Measurements from ENCODE around the gene CTIF. TPM values are rescaled to one million over a fixed set of nuclear protein-coding genes. Genes with fewer than 3 reads are reported as not detected.

Gene CTIF
- total and polyA plus RNA-seq, 2 donors, result 1.7 to 11.3 TPM

DNA sequence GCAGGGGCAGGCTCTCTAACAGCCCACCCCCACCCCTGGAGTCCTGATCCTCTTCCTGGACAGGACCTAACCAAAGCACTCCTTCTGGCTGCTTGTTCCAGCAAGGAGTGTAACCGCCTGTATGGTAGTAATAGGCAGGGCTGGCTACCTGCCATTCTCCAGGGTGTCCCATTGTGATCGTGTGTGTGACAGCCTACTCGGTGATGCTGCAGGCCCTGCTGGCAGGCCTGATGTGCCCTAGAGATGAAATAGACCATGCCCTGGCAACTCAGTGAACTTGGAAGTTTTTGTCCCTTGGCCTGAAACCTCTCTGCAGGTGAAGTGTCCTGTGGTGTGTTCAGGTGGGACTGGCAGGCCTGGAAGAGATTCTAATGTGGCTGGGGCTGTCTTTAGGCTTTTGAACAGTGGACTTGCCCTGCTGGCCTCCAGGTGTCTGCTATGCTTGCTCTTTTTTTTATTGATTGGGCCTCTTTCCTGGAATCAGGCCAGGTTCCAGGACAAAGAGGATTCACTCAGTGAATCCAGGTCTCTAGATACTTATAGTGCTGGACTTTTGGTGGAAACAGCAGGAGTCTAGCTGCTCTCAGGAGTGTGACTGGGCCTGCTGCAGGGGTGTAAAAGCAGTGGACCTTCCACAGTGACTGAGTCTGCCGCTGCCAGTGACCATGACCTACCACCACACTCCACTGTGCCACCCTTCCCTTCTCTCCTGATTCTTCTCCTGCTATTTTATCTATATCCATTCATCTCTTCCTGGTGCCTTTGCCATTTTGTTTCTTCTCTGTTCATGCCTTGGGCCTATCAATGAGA, 132.1 kb downstream of the CTIF start:
- Histone ChIP-seq H3K36me3 (ENCODE audit: control insufficient read depth in 2 of 2, insufficient read depth in 2 of 2, low read length in 1 of 2) (no peaks in the 10 kb centered on the region), H3K27ac (ENCODE audit: low read depth in 1 of 2, low read length in 1 of 2) (no peak overlapping the region), H3K4me3 (ENCODE audit: low read length in 2 of 2) (no peak overlapping the region), H3K4me1 (ENCODE audit: control insufficient read depth in 2 of 2, insufficient read depth in 2 of 2, low read length in 2 of 2) (peaks cover 12 to 30% of the 10 kb centered on the region in 2 donors), H3K27me3 (ENCODE audit: control insufficient read depth in 2 of 2, insufficient read depth in 1 of 2, low read length in 1 of 2) (no peaks in the 10 kb centered on the region), H3K9me3 (ENCODE audit: control insufficient read depth in 2 of 2, insufficient read depth in 1 of 2, low read length in 1 of 2) (peaks cover 1 to 8% of the 10 kb centered on the region in 2 donors)
- WGBS, result 98% methylated on average over 4 of the region's 4 CpGs
- DNase-seq (ENCODE audit: low read depth in 6 of 9, low spot score in 9 of 9), result no peak

DNA sequence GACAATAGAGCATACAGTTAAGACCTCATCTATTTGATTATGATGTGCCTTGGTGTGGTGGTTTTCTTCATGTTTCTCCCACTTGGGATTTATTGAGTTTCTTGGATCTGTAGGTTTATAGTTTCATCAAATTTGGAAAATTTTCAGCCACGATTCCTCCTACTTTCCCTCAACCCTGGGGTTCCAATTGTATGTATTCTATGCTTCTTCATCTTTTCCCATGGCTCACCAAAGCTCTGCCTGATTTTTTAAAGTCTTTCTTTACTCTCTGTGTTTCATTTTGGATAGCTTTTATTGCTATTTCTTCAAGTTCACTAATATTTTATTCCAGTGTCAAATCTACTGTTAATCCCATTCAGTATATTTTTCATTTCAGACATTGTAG, 132.7 kb downstream of the CTIF start:
- WGBS, result 100% methylated on average over 1 of the region's 1 CpG
- Histone ChIP-seq H3K4me1 (ENCODE audit: control insufficient read depth in 2 of 2, insufficient read depth in 2 of 2, low read length in 2 of 2) (peaks cover 12 to 30% of the 10 kb centered on the region in 2 donors), H3K9me3 (ENCODE audit: control insufficient read depth in 2 of 2, insufficient read depth in 1 of 2, low read length in 1 of 2) (peaks cover 1 to 8% of the 10 kb centered on the region in 2 donors), H3K36me3 (ENCODE audit: control insufficient read depth in 2 of 2, insufficient read depth in 2 of 2, low read length in 1 of 2) (no peaks in the 10 kb centered on the region), H3K27me3 (ENCODE audit: control insufficient read depth in 2 of 2, insufficient read depth in 1 of 2, low read length in 1 of 2) (no peaks in the 10 kb centered on the region), H3K4me3 (ENCODE audit: low read length in 2 of 2) (no peak overlapping the region), H3K27ac (ENCODE audit: low read depth in 1 of 2, low read length in 1 of 2) (no peak overlapping the region)
- DNase-seq (ENCODE audit: low read depth in 6 of 9, low spot score in 9 of 9), result no peak

DNA sequence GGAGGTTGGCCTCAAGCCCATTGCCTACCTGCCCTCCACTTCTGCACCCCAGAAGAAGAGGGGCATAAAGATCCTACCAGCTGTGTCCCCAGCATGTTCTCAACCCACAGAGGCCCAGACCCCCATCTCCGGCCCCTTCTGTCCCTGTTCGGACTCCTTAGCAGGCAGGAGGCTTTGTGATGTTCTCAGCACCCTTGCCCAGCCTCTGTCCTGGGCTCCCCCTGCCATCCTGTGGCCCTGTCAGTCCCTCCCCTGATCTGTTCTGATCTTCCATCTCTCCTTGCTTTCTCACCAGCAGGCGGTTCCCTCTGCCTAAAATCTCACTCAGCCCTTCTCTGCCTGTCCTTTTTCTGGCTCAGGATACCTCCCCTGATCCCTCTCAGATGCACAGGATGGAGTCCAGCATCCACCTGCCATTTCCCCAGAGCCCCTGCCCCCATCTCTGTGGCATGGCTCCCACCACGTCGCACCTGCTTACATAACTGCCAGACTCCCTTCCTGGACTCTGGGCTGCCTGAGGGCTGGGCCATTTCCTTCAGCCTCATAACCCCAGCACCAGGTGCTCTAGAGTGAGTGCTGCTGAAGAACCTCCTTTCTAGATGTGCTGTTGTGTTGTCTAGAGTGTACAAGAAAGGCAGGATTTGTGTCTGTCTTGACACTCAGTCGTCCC, 134.0 kb downstream of the CTIF start:
- Histone ChIP-seq H3K36me3 (ENCODE audit: control insufficient read depth in 2 of 2, insufficient read depth in 2 of 2, low read length in 1 of 2) (no peaks in the 10 kb centered on the region), H3K27ac (ENCODE audit: low read depth in 1 of 2, low read length in 1 of 2) (peak overlapping the region in 1 of 2 donors; percentile 50), H3K27me3 (ENCODE audit: control insufficient read depth in 2 of 2, insufficient read depth in 1 of 2, low read length in 1 of 2) (no peaks in the 10 kb centered on the region), H3K4me1 (ENCODE audit: control insufficient read depth in 2 of 2, insufficient read depth in 2 of 2, low read length in 2 of 2) (peaks cover 12 to 31% of the 10 kb centered on the region in 2 donors), H3K9me3 (ENCODE audit: control insufficient read depth in 2 of 2, insufficient read depth in 1 of 2, low read length in 1 of 2) (peaks cover 1 to 8% of the 10 kb centered on the region in 2 donors), H3K4me3 (ENCODE audit: low read length in 2 of 2) (no peak overlapping the region)
- WGBS, result 55% methylated on average over 6 of the region's 6 CpGs
- DNase-seq (ENCODE audit: low read depth in 6 of 9, low spot score in 9 of 9), result peak in 5 of 9 donors; percentile 34 to 78 (median 48)

DNA sequence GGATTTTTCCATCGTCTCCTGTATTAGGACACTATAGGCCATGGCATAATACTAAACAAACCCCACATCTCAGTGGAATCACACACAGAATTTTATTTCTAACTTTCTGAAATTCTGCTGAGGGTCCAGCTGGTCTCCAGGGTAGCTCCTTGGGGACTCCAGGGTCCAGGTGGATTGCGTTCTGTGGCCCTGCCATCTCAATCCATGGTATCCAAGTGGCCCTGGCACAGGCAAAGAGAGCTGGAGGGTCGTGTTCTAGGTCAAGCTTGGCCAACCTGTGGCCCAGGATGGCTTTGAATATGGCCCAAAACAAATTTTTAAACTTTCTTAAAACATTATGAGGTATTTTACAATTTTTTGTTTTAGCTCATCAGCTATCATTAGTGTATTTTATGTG, 134.6 kb downstream of the CTIF start:
- H3K4me3 ChIP-seq (ENCODE audit: low read length in 2 of 2), result no peak overlapping the region
- H3K9me3 ChIP-seq (ENCODE audit: control insufficient read depth in 2 of 2, insufficient read depth in 1 of 2, low read length in 1 of 2), result peaks cover 1 to 8% of the 10 kb centered on the region in 2 donors
- 84% methylated on average over 3 of the region's 3 CpGs for WGBS
- H3K27ac ChIP-seq (ENCODE audit: low read depth in 1 of 2, low read length in 1 of 2), result peak overlapping the region in 1 of 2 donors; percentile 50
- no peak for DNase-seq (ENCODE audit: low read depth in 6 of 9, low spot score in 9 of 9)
- peaks cover 12 to 31% of the 10 kb centered on the region in 2 donors for H3K4me1 ChIP-seq (ENCODE audit: control insufficient read depth in 2 of 2, insufficient read depth in 2 of 2, low read length in 2 of 2)
- no peaks in the 10 kb centered on the region for H3K36me3 ChIP-seq (ENCODE audit: control insufficient read depth in 2 of 2, insufficient read depth in 2 of 2, low read length in 1 of 2)
- no peaks in the 10 kb centered on the region for H3K27me3 ChIP-seq (ENCODE audit: control insufficient read depth in 2 of 2, insufficient read depth in 1 of 2, low read length in 1 of 2)

DNA sequence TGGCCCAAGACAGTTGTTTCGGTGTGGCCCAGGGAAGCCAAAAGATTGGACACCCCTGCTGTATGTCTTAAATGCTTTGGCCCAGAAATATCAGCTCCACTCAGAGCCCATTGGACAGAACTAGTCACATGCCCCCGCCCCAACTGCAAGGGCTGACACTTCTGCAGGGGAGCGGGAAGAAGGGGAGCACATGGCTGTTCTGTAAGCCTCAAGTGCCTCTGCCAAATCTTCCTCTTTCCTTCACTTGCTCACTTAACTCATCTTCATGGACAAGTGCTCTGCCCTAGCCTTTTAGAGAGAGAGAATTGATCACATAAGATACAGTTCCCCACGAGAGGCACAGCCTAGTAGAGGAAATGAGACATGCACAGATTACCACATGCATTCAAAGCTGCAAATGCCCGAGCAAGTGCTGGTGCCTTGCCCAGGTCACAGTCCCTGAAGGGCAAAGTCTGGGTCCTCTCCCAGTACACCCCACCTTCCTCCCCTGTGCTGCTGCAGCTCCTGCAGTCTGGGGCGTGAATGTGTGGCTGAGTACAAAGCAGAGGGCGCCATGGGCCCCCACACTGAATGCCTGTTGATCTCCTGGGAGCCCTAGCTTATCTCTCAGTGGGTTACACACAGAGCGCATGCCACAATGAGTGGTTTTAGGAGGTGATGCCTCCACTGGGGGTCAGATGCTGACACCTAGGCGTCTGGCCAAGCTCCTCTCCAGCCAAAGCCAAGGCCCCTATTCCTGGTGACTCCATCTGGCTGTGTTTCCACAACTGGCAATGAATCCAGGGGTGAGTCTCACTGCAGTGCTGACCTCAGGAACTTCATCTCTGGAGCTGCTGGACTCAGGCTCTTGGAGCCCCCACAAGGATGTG, 135.3 kb downstream of the CTIF start:
- H3K4me3 ChIP-seq (ENCODE audit: low read length in 2 of 2), result no peak overlapping the region
- no peaks in the 10 kb centered on the region for H3K27me3 ChIP-seq (ENCODE audit: control insufficient read depth in 2 of 2, insufficient read depth in 1 of 2, low read length in 1 of 2)
- H3K27ac ChIP-seq (ENCODE audit: low read depth in 1 of 2, low read length in 1 of 2), result peak overlapping the region in 1 of 2 donors; percentile 47
- 76% methylated on average over 9 of the region's 9 CpGs for WGBS
- no peaks in the 10 kb centered on the region for H3K36me3 ChIP-seq (ENCODE audit: control insufficient read depth in 2 of 2, insufficient read depth in 2 of 2, low read length in 1 of 2)
- H3K4me1 ChIP-seq (ENCODE audit: control insufficient read depth in 2 of 2, insufficient read depth in 2 of 2, low read length in 2 of 2), result peaks cover 12 to 31% of the 10 kb centered on the region in 2 donors
- peak in 2 of 9 donors; percentile 32 to 49 for DNase-seq (ENCODE audit: low read depth in 6 of 9, low spot score in 9 of 9)
- H3K9me3 ChIP-seq (ENCODE audit: control insufficient read depth in 2 of 2, insufficient read depth in 1 of 2, low read length in 1 of 2), result peaks cover 1 to 8% of the 10 kb centered on the region in 2 donors

DNA sequence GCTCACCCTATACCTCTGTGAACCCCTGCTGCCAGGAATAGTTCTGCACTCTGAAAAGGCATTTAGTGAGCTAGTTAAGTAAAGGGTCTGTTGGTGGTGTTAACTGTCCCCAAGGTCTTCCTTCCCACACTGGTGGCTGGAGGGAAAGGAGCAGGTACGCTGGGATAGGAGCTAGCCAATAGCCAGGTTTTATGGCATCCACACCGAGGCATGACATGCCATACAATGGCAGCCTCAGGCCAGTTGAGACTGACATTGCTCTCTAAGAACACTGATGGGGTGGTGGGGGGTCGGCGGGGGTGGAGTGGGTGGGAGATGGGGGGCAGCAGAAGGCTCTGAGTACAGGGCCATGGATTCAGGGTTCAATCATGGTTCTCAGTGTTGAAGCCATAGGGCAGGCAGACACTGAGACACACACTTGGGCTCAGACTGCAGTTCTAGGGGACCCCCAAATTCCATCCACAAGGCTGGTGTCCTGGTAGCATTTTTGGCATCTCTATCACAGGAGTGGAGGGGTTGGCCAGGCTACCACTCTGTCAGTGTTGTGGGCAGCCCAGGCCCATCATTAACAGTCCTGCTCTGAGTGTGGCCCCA, 136.0 kb downstream of the CTIF start:
- WGBS, result 97% methylated on average over 4 of the region's 4 CpGs
- Histone ChIP-seq H3K36me3 (ENCODE audit: control insufficient read depth in 2 of 2, insufficient read depth in 2 of 2, low read length in 1 of 2) (no peaks in the 10 kb centered on the region), H3K27ac (ENCODE audit: low read depth in 1 of 2, low read length in 1 of 2) (no peak overlapping the region), H3K9me3 (ENCODE audit: control insufficient read depth in 2 of 2, insufficient read depth in 1 of 2, low read length in 1 of 2) (peaks cover 1 to 8% of the 10 kb centered on the region in 2 donors), H3K27me3 (ENCODE audit: control insufficient read depth in 2 of 2, insufficient read depth in 1 of 2, low read length in 1 of 2) (no peaks in the 10 kb centered on the region), H3K4me3 (ENCODE audit: low read length in 2 of 2) (no peak overlapping the region), H3K4me1 (ENCODE audit: control insufficient read depth in 2 of 2, insufficient read depth in 2 of 2, low read length in 2 of 2) (peaks cover 12 to 31% of the 10 kb centered on the region in 2 donors)
- DNase-seq (ENCODE audit: low read depth in 6 of 9, low spot score in 9 of 9), result no peak

DNA sequence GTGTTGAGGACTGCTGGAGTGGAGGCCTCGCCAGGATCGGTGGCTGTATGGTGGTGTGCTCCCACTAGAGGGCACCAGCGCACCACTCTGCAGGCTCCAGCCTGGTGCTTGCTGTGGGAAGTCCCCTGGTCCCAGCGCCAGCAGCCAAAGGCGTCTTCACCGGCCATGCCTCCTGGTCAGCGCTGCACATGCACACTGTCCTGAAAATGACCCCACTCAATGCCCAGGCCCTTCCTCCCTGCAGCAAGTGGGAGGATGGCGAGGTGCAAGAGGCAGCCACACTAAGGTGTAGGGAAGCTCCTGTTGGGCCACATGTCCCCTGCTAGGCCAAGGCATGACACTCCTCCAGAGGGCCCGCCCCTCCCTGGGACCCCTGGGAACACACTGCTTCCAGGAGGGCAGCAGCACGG, 136.5 kb downstream of the CTIF start:
- Histone ChIP-seq H3K9me3 (ENCODE audit: control insufficient read depth in 2 of 2, insufficient read depth in 1 of 2, low read length in 1 of 2) (peaks cover 1 to 8% of the 10 kb centered on the region in 2 donors), H3K27me3 (ENCODE audit: control insufficient read depth in 2 of 2, insufficient read depth in 1 of 2, low read length in 1 of 2) (no peaks in the 10 kb centered on the region), H3K4me3 (ENCODE audit: low read length in 2 of 2) (no peak overlapping the region), H3K27ac (ENCODE audit: low read depth in 1 of 2, low read length in 1 of 2) (no peak overlapping the region), H3K36me3 (ENCODE audit: control insufficient read depth in 2 of 2, insufficient read depth in 2 of 2, low read length in 1 of 2) (no peaks in the 10 kb centered on the region), H3K4me1 (ENCODE audit: control insufficient read depth in 2 of 2, insufficient read depth in 2 of 2, low read length in 2 of 2) (peaks cover 12 to 31% of the 10 kb centered on the region in 2 donors)
- peak; percentile 57 to 87 (median 76) for DNase-seq (ENCODE audit: low read depth in 6 of 9, low spot score in 9 of 9)
- WGBS, result 19% methylated on average over 10 of the region's 10 CpGs

DNA sequence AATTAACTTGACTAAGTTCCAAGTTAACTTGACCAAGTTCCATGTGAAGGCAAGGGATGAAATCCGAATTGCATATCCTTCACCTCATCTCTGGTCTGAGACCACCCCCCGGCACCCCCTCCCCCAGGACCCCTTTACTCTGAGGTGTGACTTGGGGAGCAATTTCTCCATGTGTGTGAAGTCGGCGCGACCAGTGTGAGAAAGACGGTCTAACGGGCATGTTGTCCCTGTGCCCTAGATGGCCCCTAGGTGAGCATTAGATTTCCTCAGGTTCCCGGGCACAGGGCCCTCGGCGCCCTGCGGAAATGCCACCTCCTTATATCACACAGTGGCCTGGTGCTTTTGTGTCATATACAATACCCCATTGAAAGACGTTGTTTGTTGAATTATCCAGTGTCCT, 137.1 kb downstream of the CTIF start:
- no peak for DNase-seq (ENCODE audit: low read depth in 6 of 9, low spot score in 9 of 9)
- no peaks in the 10 kb centered on the region for H3K27me3 ChIP-seq (ENCODE audit: control insufficient read depth in 2 of 2, insufficient read depth in 1 of 2, low read length in 1 of 2)
- no peak overlapping the region for H3K4me3 ChIP-seq (ENCODE audit: low read length in 2 of 2)
- H3K36me3 ChIP-seq (ENCODE audit: control insufficient read depth in 2 of 2, insufficient read depth in 2 of 2, low read length in 1 of 2), result no peaks in the 10 kb centered on the region
- peaks cover 12 to 31% of the 10 kb centered on the region in 2 donors for H3K4me1 ChIP-seq (ENCODE audit: control insufficient read depth in 2 of 2, insufficient read depth in 2 of 2, low read length in 2 of 2)
- no peak overlapping the region for H3K27ac ChIP-seq (ENCODE audit: low read depth in 1 of 2, low read length in 1 of 2)
- 96% methylated on average over 12 of the region's 12 CpGs for WGBS
- peaks cover 1 to 4% of the 10 kb centered on the region in 2 donors for H3K9me3 ChIP-seq (ENCODE audit: control insufficient read depth in 2 of 2, insufficient read depth in 1 of 2, low read length in 1 of 2)

All from thymus (tissue), 11 donors.